SH-SY5Y (cell line): ENCODE results near the gene EOLA1.

Experiments
- GATA2 ChIP-seq: IDR thresholded peaks from 2 replicates; pipeline ENCODE4 v1.6.1; 2011; ENCODE audit warnings: mild to moderate bottlenecking, low read depth, low read length
- GATA3 ChIP-seq: IDR thresholded peaks from 2 replicates; pipeline ENCODE4 v1.6.1; 2011; ENCODE audit warnings: low read depth, mild to moderate bottlenecking, low read length, moderate library complexity

DNA sequence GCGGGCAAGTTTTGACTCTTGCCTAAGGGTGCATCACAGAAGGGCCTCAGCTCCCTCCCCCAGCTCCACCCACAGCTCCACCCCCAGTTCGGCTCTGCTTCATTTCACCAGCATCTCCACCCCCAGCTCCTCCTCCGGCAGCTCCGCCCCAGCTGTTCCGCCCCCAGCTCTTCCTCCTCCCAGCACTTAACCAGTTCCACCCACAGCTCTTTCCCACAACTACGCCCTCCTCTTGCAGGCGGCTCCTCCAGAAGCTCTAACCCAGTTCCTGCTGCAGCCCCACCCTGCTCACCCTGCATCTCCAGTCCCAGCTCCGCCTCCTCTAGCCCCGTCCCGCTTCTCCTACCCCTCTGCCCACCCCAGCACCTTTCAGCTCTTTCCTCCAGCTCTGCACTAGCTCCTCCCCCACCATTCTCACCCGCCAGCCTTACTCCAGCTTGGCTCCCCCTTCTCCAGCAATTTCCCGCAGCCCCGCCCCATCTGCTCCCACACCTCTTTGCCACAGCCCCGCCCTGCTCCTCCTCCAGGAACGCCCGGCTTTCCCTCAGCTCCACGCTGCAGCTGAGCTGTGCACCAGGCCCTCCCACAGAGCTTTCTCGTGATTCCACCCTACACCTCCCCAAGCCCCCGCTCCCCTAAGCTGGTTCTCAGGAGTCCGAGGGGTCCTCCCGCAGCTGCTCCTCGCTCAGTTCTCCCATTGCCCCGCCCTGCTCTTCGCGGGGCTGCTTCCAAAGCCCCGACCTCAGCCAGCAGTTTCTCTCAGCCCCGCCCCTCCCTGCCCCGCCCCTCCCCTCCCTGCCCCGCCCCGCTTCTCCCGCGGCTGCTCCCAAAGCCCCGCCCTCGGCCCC lies 1.3 kb upstream of the EOLA1 start:
- TF ChIP-seq GATA2 (no peak), GATA3 (no peak)
